AG04449 (cell line): Measurements from ENCODE around the gene TMEM187.

Source experiments
- CTCF ChIA-PET: fragments of 350-600 bp; formaldehyde crosslinking; extraction: SDS; loops from one replicate; lab custom pipeline; 2021; ENCODE audit warnings: antibody characterized with exemption; lab: Yijun Ruan, JAX
- POLR2A ChIA-PET: fragments of 400-600, 350-600 bp; formaldehyde crosslinking; extraction: SDS; loops from one replicate; lab custom pipeline; 2020; ENCODE audit warnings: antibody characterized with exemption, inconsistent platforms; lab: Yijun Ruan, JAX
- DNase-seq: peaks from one replicate; pipeline ENCODE4 v3.0.0-alpha.2; 2010; ENCODE audit warnings: low read depth, low spot score
- H3K4me3 ChIP-seq: 2 replicates; pipeline ENCODE4 v1.5.1; 2011; ENCODE audit warnings: low read depth, mild to moderate bottlenecking, control low read depth, low read length
- CTCF ChIP-seq: IDR thresholded peaks from one replicate; pipeline ENCODE4 v1.5.1; 2011; ENCODE audit warnings: mild to moderate bottlenecking, moderate library complexity, low read length, control low read depth, inconsistent platforms; ENCODE audit not compliant: insufficient read depth; ENCODE audit errors: missing control alignments

The TMEM187 gene

GRCh38 chrX:154011376-154012335 is 39.1 kb downstream of the TMEM187 start:
- ChIA-PET CTCF (interaction anchor here (0.8 to 2.7 kb wide), 8 partner anchors 9 to 297 kb away, joined by 3 to 18 read pairs (median 4); no protein-coding TSS in a partner anchor), POLR2A (no interaction called here)
- no peak for TF ChIP-seq CTCF
- H3K4me3 ChIP-seq: no peak overlapping the region
- DNase-seq: no peak

- POLR2A ChIA-PET: interaction anchor here (0.6 kb wide), 1 partner anchor 41 kb away, joined by 3 read pairs; the partner anchor contains the start of gene HCFC1
- CTCF ChIA-PET: interaction anchor here (0.8 to 2.7 kb wide), 18 partner anchors 8 to 361 kb away, joined by 3 to 19 read pairs (median 4); no protein-coding TSS in a partner anchor
- H3K4me3 ChIP-seq: no peak overlapping the region
- no peak for TF ChIP-seq CTCF
- DNase-seq: no peak
Measured at GRCh38 chrX:154012336-154012991, 39.9 kb downstream of the TMEM187 start.

GRCh38 chrX:154013001-154013421 is 40.5 kb downstream of the TMEM187 start:
- no peak for DNase-seq
- ChIA-PET POLR2A (interaction anchor here (0.6 kb wide), 1 partner anchor 41 kb away, joined by 3 read pairs; the partner anchor contains the start of gene HCFC1), CTCF (interaction anchor here (0.8 to 2.7 kb wide), 20 partner anchors 9 to 361 kb away, joined by 3 to 19 read pairs (median 4); no protein-coding TSS in a partner anchor)
- no peak for TF ChIP-seq CTCF
- H3K4me3 ChIP-seq: no peak overlapping the region

- H3K4me3 ChIP-seq: no peak overlapping the region
- TF ChIP-seq CTCF: peak; percentile 75
- ChIA-PET POLR2A (no interaction called here), CTCF (interaction anchor here (0.6 to 2.7 kb wide), 23 partner anchors 8 to 359 kb away, joined by 3 to 19 read pairs (median 4); no protein-coding TSS in a partner anchor)
- DNase-seq: no peak
Measured at GRCh38 chrX:154013614-154014360, 41.2 kb downstream of the TMEM187 start.

GRCh38 chrX:154014429-154015380 is 42.2 kb downstream of the TMEM187 start:
- CTCF ChIA-PET: interaction anchor here (0.6 to 2.7 kb wide), 11 partner anchors 9 to 359 kb away, joined by 3 to 19 read pairs (median 5); no protein-coding TSS in a partner anchor
- no peak for TF ChIP-seq CTCF
- H3K4me3 ChIP-seq: no peak overlapping the region
- POLR2A ChIA-PET: no interaction called here
- no peak for DNase-seq
